ENCODE measurements around the gene TAOK2.

TAOK2 gene

GRCh38 chr16:30028438-30029076 is 54.9 kb downstream of the TAOK2 start:
- peaks cover 15% of the 10 kb centered on the region for H3K4me1 ChIP-seq
- no peak overlapping the region for H3K4me2 ChIP-seq (ENCODE audit: low read length)
- H3K9me3 ChIP-seq (ENCODE audit: control insufficient read depth, low read length), result no peaks in the 10 kb centered on the region
- no peaks in the 10 kb centered on the region for H3K79me2 ChIP-seq
- no peak for TF ChIP-seq CTCF (IDR thresholded peaks at IDR 0.05)
- H3K36me3 ChIP-seq (ENCODE audit: control insufficient read depth, insufficient read depth, low read length), result no peaks in the 10 kb centered on the region
- H3K9ac ChIP-seq, result no peak overlapping the region
- H3K27ac ChIP-seq, result no peak overlapping the region
- no peak overlapping the region for H2AFZ ChIP-seq
- H3K4me3 ChIP-seq (ENCODE audit: low read depth, low read length), result no peak overlapping the region
- no peaks in the 10 kb centered on the region for H3K27me3 ChIP-seq (ENCODE audit: control insufficient read depth, insufficient read depth, low read length)

- no peaks in the 10 kb centered on the region for H3K79me2 ChIP-seq
- H3K36me3 ChIP-seq (ENCODE audit: control insufficient read depth, insufficient read depth, low read length), result no peaks in the 10 kb centered on the region
- no peak overlapping the region for H3K9ac ChIP-seq
- no peak for TF ChIP-seq CTCF (IDR thresholded peaks at IDR 0.05)
- H3K27ac ChIP-seq, result no peak overlapping the region
- H3K4me3 ChIP-seq (ENCODE audit: low read depth, low read length), result no peak overlapping the region
- peak overlapping the region; percentile 77 for H2AFZ ChIP-seq
- H3K4me1 ChIP-seq, result peaks cover 15% of the 10 kb centered on the region
- H3K27me3 ChIP-seq (ENCODE audit: control insufficient read depth, insufficient read depth, low read length), result no peaks in the 10 kb centered on the region
- no peak overlapping the region for H3K4me2 ChIP-seq (ENCODE audit: low read length)
- H3K9me3 ChIP-seq (ENCODE audit: control insufficient read depth, low read length), result no peaks in the 10 kb centered on the region
Observed at GRCh38 chr16:30030011-30030685, 56.5 kb downstream of the TAOK2 start.

- H2AFZ ChIP-seq, result peak within 1 kb of the TSS; percentile 77
- no peaks in the 10 kb centered on the region for H3K79me2 ChIP-seq
- H3K27ac ChIP-seq, result no peak within 1 kb of the TSS
- no peak within 1 kb of the TSS for H3K9ac ChIP-seq
- H3K9me3 ChIP-seq (ENCODE audit: control insufficient read depth, low read length), result no peaks in the 10 kb centered on the region
- H3K4me3 ChIP-seq (ENCODE audit: low read depth, low read length), result no peak within 1 kb of the TSS
- H3K36me3 ChIP-seq (ENCODE audit: control insufficient read depth, insufficient read depth, low read length), result no peaks in the 10 kb centered on the region
- H3K27me3 ChIP-seq (ENCODE audit: control insufficient read depth, insufficient read depth, low read length), result no peaks in the 10 kb centered on the region
- H3K4me1 ChIP-seq, result peaks cover 15% of the 10 kb centered on the region
- no peak for TF ChIP-seq CTCF (IDR thresholded peaks at IDR 0.05)
- peak within 1 kb of the TSS; percentile 62 for H3K4me2 ChIP-seq (ENCODE audit: low read length)
Observed at GRCh38 chr16:30030841-30031413, 57.3 kb downstream of the TAOK2 start, which contains the start of gene TLCD3B. Gene TLCD3B, minus strand, starts transcription at chr16:30031271. Its CDS starts 744 bp downstream, at chr16:30030527.

- Histone ChIP-seq H3K4me2 (ENCODE audit: low read length) (peak overlapping the region; percentile 62), H3K4me1 (peaks cover 15% of the 10 kb centered on the region), H3K36me3 (ENCODE audit: control insufficient read depth, insufficient read depth, low read length) (no peaks in the 10 kb centered on the region), H2AFZ (peak overlapping the region; percentile 76), H3K79me2 (no peaks in the 10 kb centered on the region), H3K4me3 (ENCODE audit: low read depth, low read length) (no peak overlapping the region), H3K9me3 (ENCODE audit: control insufficient read depth, low read length) (no peaks in the 10 kb centered on the region), H3K9ac (no peak overlapping the region), H3K27ac (no peak overlapping the region), H3K27me3 (ENCODE audit: control insufficient read depth, insufficient read depth, low read length) (no peaks in the 10 kb centered on the region)
- TF ChIP-seq CTCF (IDR thresholded peaks at IDR 0.05), result no peak
Observed at GRCh38 chr16:30031477-30031918, 57.8 kb downstream of the TAOK2 start.
